DOHH2 (cell line): ENCODE data around the gene LRMDA.

Experiments used
- H3F3A ChIP-seq: fragments of 200-600 bp; sonication (generic), shearing (Covaris generic); 2 replicates; pipeline ENCODE4 v1.6.0; 2016; ENCODE audit warnings: antibody characterized with exemption, mild to moderate bottlenecking; ENCODE audit not compliant: control insufficient read depth, insufficient read depth
- H3K27ac ChIP-seq: fragments of 200-600 bp; sonication (generic); 2 replicates; pipeline ENCODE4 v1.5.1; 2014; ENCODE audit warnings: low read depth, mild to moderate bottlenecking, low read length, moderate library complexity
- H3K27me3 ChIP-seq: fragments of 200-600 bp; sonication (generic); 2 replicates; pipeline ENCODE4 v1.6.1; 2014; ENCODE audit warnings: mild to moderate bottlenecking, low read length, mixed read lengths; ENCODE audit not compliant: control insufficient read depth
- H3K36me3 ChIP-seq: fragments of 200-600 bp; sonication (generic); 2 replicates; pipeline ENCODE4 v1.6.1; 2014; ENCODE audit warnings: mild to moderate bottlenecking, low read length, moderate library complexity, mixed read lengths; ENCODE audit not compliant: control insufficient read depth
- H3K4me1 ChIP-seq: fragments of 200-600 bp; sonication (generic); 2 replicates; pipeline ENCODE4 v1.6.1; 2014; ENCODE audit warnings: mild to moderate bottlenecking, low read length, mixed read lengths; ENCODE audit not compliant: control insufficient read depth
- H3K4me2 ChIP-seq: fragments of 200-600 bp; sonication (generic); 2 replicates; pipeline ENCODE4 v1.6.0; 2014; ENCODE audit warnings: mild to moderate bottlenecking, low read length, moderate library complexity
- H3K4me3 ChIP-seq: fragments of 200-600 bp; sonication (generic); 2 replicates; pipeline ENCODE4 v1.5.1; 2014; ENCODE audit warnings: mild to moderate bottlenecking, low read length, mixed read lengths
- H3K79me2 ChIP-seq: fragments of 200-600 bp; sonication (generic); 2 replicates; pipeline ENCODE4 v1.6.1; 2014; ENCODE audit warnings: mild to moderate bottlenecking, low read length, mixed read lengths; ENCODE audit not compliant: control insufficient read depth
- H3K9me2 ChIP-seq: fragments of 200-600 bp; sonication (generic); replicated peaks from 2 replicates; pipeline ENCODE4 v1.6.1; 2014; ENCODE audit warnings: mild to moderate bottlenecking, low read length, mixed read lengths; ENCODE audit not compliant: control insufficient read depth
- H3K9me3 ChIP-seq: fragments of 200-600 bp; sonication (generic); 2 replicates; pipeline ENCODE4 v1.6.1; 2014; ENCODE audit warnings: antibody characterized with exemption, low read length, mixed read lengths; ENCODE audit not compliant: control insufficient read depth, insufficient read depth
- H4K20me1 ChIP-seq: fragments of 200-600 bp; sonication (generic); 2 replicates; pipeline ENCODE4 v1.6.0; 2014; ENCODE audit warnings: low read depth, mild to moderate bottlenecking, antibody characterized with exemption, low read length, moderate library complexity; ENCODE audit not compliant: control insufficient read depth, insufficient read depth
- CTCF ChIP-seq: fragments of 200-600 bp; sonication (generic); IDR thresholded peaks from one replicate; pipeline ENCODE4 v1.5.1; 2014; ENCODE audit warnings: antibody characterized with exemption, mild to moderate bottlenecking, low read depth, low read length; ENCODE audit not compliant: poor library complexity, severe bottlenecking
- EZH2phosphoT487 ChIP-seq: fragments of 200-600 bp; sonication (generic); IDR thresholded peaks from 2 replicates; pipeline ENCODE4 v1.6.1; 2017; ENCODE audit warnings: borderline replicate concordance, mild to moderate bottlenecking, antibody characterized with exemption, low read length, moderate library complexity, mixed read lengths

The LRMDA gene

GRCh38 chr10:76035206-76036110 is 604.0 kb downstream of the LRMDA start:
- H3K4me1 ChIP-seq, result no peaks in the 10 kb centered on the region
- no peaks in the 10 kb centered on the region for H4K20me1 ChIP-seq
- no peaks in the 10 kb centered on the region for H3K79me2 ChIP-seq
- H3K9me2 ChIP-seq, result no peaks in the 10 kb centered on the region
- H3K4me3 ChIP-seq, result no peak overlapping the region
- H3F3A ChIP-seq, result no peaks in the 10 kb centered on the region
- no peak overlapping the region for H3K4me2 ChIP-seq
- no peak overlapping the region for H3K27ac ChIP-seq
- H3K36me3 ChIP-seq, result no peaks in the 10 kb centered on the region
- TF ChIP-seq CTCF (no peak), EZH2phosphoT487 (no peak)
- H3K9me3 ChIP-seq, result no peaks in the 10 kb centered on the region
- no peaks in the 10 kb centered on the region for H3K27me3 ChIP-seq

DNA sequence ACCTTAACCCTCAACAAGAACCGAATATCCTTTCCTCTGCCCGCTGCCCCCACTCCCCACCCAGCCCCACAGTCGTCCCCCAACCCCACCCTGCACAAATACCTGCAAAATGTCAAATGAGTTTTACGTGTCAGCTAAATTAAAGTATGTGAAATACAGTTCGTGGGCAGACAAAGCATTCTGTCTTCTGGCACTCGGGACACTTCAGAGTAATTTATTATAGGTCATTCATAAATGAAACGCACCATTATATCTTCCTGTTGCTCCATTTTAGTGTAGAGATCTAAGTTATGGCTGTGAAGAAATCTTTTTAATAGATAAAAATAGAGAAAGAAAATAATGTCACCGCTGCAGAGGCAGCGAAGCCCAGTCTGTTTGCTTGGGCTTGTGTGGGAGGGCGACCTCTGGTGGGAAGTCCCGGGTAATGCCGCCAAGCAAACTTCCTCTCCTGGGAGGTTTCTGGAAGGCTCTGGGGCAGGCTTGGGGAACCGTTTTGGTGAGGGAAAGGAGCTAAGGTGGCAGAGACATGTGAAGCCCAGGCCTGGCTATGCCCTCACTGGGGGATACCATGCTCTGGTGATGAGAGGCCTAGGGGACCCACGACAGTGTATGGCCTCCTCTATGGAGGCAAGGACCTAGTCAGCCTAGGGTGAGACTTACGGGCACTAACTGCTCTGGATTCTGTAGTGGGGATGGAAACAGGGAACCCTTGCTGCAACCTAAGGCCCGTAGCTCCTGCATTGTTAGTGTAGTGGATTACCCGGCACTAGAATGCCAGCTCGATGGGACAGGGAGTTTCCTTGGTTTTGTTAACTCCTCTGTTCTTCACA is 604.9 kb downstream of the LRMDA start:
- no peaks in the 10 kb centered on the region for H4K20me1 ChIP-seq
- H3K36me3 ChIP-seq, result no peaks in the 10 kb centered on the region
- no peaks in the 10 kb centered on the region for H3K9me3 ChIP-seq
- no peaks in the 10 kb centered on the region for H3K9me2 ChIP-seq
- no peaks in the 10 kb centered on the region for H3K79me2 ChIP-seq
- TF ChIP-seq EZH2phosphoT487 (no peak), CTCF (peak; percentile 85)
- H3K4me3 ChIP-seq, result no peak overlapping the region
- no peaks in the 10 kb centered on the region for H3F3A ChIP-seq
- no peaks in the 10 kb centered on the region for H3K27me3 ChIP-seq
- no peak overlapping the region for H3K27ac ChIP-seq
- H3K4me1 ChIP-seq, result no peaks in the 10 kb centered on the region
- H3K4me2 ChIP-seq, result no peak overlapping the region

DNA sequence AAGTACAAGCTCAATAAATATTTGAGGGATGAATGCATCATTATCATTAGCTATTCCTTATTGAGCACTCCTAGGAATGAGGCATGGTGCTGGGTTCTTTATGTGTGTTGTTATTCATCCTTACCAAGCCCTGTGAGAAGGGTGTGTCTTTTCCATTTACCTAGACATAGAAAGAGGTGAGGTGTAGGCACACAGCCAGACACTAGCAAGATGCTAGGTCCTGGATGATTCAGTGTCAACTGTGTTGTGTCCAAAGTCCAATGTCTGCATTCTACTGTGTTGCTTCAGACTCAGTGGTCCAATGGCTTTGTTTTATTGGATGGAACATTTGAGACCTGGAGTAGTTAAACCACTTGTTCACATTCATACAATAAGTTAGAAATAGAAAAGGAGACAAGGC is 605.5 kb downstream of the LRMDA start:
- TF ChIP-seq EZH2phosphoT487 (no peak), CTCF (no peak)
- no peak overlapping the region for H3K27ac ChIP-seq
- H3K36me3 ChIP-seq, result no peaks in the 10 kb centered on the region
- H3K9me3 ChIP-seq, result no peaks in the 10 kb centered on the region
- no peak overlapping the region for H3K4me3 ChIP-seq
- H3K27me3 ChIP-seq, result no peaks in the 10 kb centered on the region
- H4K20me1 ChIP-seq, result no peaks in the 10 kb centered on the region
- H3K4me2 ChIP-seq, result no peak overlapping the region
- H3K79me2 ChIP-seq, result no peaks in the 10 kb centered on the region
- H3K4me1 ChIP-seq, result no peaks in the 10 kb centered on the region
- no peaks in the 10 kb centered on the region for H3K9me2 ChIP-seq
- no peaks in the 10 kb centered on the region for H3F3A ChIP-seq
